ENCODE measurements around the gene GABARAPL1. TPM values are rescaled to one million over a fixed set of nuclear protein-coding genes. Genes with fewer than 3 reads are reported as not detected.
A peak's percentile ranks its signal among the peaks of the same experiment; 100 is the strongest.

Gene GABARAPL1
- total RNA-seq, 6 experiments from 2014 or later = 152 to 231 (median 162) TPM

- Mint-ChIP-seq H3K27ac (peak overlapping the region; percentile 32), H3K36me3 (ENCODE audit: low read depth) (peaks cover 10% of the 10 kb centered on the region)
- TF ChIP-seq, protein P1, sequence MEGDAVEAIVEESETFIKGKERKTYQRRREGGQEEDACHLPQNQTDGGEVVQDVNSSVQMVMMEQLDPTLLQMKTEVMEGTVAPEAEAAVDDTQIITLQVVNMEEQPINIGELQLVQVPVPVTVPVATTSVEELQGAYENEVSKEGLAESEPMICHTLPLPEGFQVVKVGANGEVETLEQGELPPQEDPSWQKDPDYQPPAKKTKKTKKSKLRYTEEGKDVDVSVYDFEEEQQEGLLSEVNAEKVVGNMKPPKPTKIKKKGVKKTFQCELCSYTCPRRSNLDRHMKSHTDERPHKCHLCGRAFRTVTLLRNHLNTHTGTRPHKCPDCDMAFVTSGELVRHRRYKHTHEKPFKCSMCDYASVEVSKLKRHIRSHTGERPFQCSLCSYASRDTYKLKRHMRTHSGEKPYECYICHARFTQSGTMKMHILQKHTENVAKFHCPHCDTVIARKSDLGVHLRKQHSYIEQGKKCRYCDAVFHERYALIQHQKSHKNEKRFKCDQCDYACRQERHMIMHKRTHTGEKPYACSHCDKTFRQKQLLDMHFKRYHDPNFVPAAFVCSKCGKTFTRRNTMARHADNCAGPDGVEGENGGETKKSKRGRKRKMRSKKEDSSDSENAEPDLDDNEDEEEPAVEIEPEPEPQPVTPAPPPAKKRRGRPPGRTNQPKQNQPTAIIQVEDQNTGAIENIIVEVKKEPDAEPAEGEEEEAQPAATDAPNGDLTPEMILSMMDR (IDR thresholded peaks at IDR 0.05) = no peak
These were observed 42.5 kb upstream of the GABARAPL1 start for GRCh38 chr12:10170216-10170615.

DNA sequence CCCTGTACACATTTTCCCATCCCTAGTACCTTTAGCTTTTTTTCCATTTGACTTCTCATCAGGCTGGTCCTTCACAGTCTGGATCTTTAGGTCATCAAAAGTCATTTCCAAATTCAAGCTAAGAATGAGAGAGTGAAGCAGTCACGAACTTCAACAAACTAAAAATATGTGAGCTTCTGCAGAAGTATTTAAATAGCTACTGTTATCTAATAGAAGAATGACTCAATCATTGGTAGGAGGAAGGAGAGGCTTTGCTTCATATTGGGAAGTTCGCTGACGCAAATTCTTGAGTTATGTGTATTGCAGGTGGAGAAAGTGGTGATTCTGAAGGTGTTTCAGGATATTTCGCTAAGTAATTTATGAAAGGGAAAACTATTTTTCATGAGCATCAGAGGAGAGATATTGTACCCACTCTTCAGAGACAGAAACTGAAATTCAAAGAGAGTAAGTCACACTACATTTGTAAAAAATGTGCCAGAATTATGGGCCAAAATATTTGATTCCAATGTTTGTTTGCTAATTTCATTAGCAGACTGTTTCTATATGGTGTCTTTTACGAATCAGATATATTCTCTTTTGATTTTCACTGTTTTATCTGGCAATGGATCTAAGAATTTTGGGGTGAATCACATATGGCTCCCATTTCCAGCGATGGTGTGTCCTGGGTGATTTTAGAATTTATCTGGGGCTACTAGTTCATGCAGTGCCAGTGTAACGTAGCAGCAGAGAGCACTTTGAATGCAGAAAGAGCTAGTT is 40.5 kb upstream of the GABARAPL1 start, which contains the start of gene OLR1:
TSS of gene OLR1 (minus strand) at position 160 of the 756 bp plus-strand sequence. CDS start at position 105, 55 bp downstream.
- TF ChIP-seq, protein P1 (IDR thresholded peaks at IDR 0.05) = no peak
- peak; percentile 24 for DNase-seq
- Mint-ChIP-seq H3K27me3 (ENCODE audit: insufficient read depth) (no peaks in the 10 kb centered on the region), H3K9me3 (no peaks in the 10 kb centered on the region), H3K27ac (peak within 1 kb of the TSS; percentile 46), H3K36me3 (ENCODE audit: low read depth) (peaks cover 4% of the 10 kb centered on the region; the same call in 1 of the 2 replicates), H3K4me3 (peak within 1 kb of the TSS; percentile 61), H3K4me1 (ENCODE audit: low read depth) (peaks cover 64% of the 10 kb centered on the region)

More at GRCh38 chr12:10170216-10170615, 42.5 kb upstream of the GABARAPL1 start:
- Mint-ChIP-seq H3K4me1 (ENCODE audit: low read depth) (peaks cover 73% of the 10 kb centered on the region), H3K9me3 (no peaks in the 10 kb centered on the region), H3K4me3 (peak overlapping the region; percentile 61), H3K27me3 (ENCODE audit: insufficient read depth) (peaks cover 2% of the 10 kb centered on the region; the same call in 1 of the 2 replicates)
- DNase-seq = peak; percentile 55

GRCh38 chr12:10174986-10175614 is 37.6 kb upstream of the GABARAPL1 start:
- TF ChIP-seq, protein P1 (IDR thresholded peaks at IDR 0.05) = no peak
- H3K4me1 Mint-ChIP-seq (ENCODE audit: low read depth) = peaks cover 59% of the 10 kb centered on the region
- peak overlapping the region; percentile 25; the same call in 1 of the 2 replicates for H3K27ac Mint-ChIP-seq
- H3K9me3 Mint-ChIP-seq = no peaks in the 10 kb centered on the region
- DNase-seq = no peak
- H3K4me3 Mint-ChIP-seq = no peak overlapping the region
- H3K36me3 Mint-ChIP-seq (ENCODE audit: low read depth) = peaks cover 4% of the 10 kb centered on the region; the same call in 1 of the 2 replicates
- peaks cover 2% of the 10 kb centered on the region; the same call in 1 of the 2 replicates for H3K27me3 Mint-ChIP-seq (ENCODE audit: insufficient read depth)

GRCh38 chr12:10175846-10176636 is 36.6 kb upstream of the GABARAPL1 start:
- Mint-ChIP-seq H3K4me3 (no peak overlapping the region), H3K36me3 (ENCODE audit: low read depth) (0 out of 2 replicates have a peak, but pooled peaks cover under 1% of the 10 kb centered on the region), H3K9me3 (no peaks in the 10 kb centered on the region)

More at GRCh38 chr12:10175846-10176636, 36.6 kb upstream of the GABARAPL1 start:
- no peak for DNase-seq
- peaks cover 59% of the 10 kb centered on the region for H3K4me1 Mint-ChIP-seq (ENCODE audit: low read depth)
- TF ChIP-seq, protein P1 (IDR thresholded peaks at IDR 0.05) = no peak
- peaks cover 2% of the 10 kb centered on the region; the same call in 1 of the 2 replicates for H3K27me3 Mint-ChIP-seq (ENCODE audit: insufficient read depth)
- no peak overlapping the region for H3K27ac Mint-ChIP-seq
